ENCODE results near the gene MDGA2.

GRCh38 chr14:47543459-47543858 is 131.9 kb downstream of the MDGA2 start:
- TF ChIP-seq GATA2 (CRISPR knock-in tag; IDR thresholded peaks at IDR 0.05) (no peak), POLR2AphosphoS5 (IDR thresholded peaks at IDR 0.05; ENCODE audit: low read depth, low read length) (no peak), NFIC (IDR thresholded peaks at IDR 0.05; ENCODE audit: borderline replicate concordance) (no peak), SIN3A (IDR thresholded peaks at IDR 0.05; ENCODE audit: borderline replicate concordance, low read depth, low read length) (no peak), EP300 (IDR thresholded peaks at IDR 0.05; ENCODE audit: borderline replicate concordance in 1 of 2, low read depth in 1 of 2, low read length in 1 of 2) (no peak), TAF1 (IDR thresholded peaks at IDR 0.05; ENCODE audit: borderline replicate concordance, low read depth, low read length) (no peak), CTCF (IDR thresholded peaks at IDR 0.05) (no peak), TCF12 (IDR thresholded peaks at IDR 0.05) (no peak), JUND (IDR thresholded peaks at IDR 0.05) (no peak), RAD21 (IDR thresholded peaks at IDR 0.05; ENCODE audit: low read length) (no peak)

All from SK-N-SH (cell line).